Loucy (cell line): ENCODE measurements around the gene GSDME.

ENCODE experiments used
- H2AFZ ChIP-seq: fragments of 200-600 bp; sonication (generic); 2 replicates; pipeline ENCODE4 v1.6.0; 2016; ENCODE audit warnings: antibody characterized with exemption, mild to moderate bottlenecking, low read length, moderate library complexity
- H3F3A ChIP-seq: fragments of 200-600 bp; 2 replicates; pipeline ENCODE4 v1.6.0; 2016; ENCODE audit warnings: antibody characterized with exemption, low read depth, mild to moderate bottlenecking
- H3K27me3 ChIP-seq: fragments of 200-600 bp; sonication (generic); 2 replicates; pipeline ENCODE4 v1.6.1; 2014; ENCODE audit warnings: low read length, mild to moderate bottlenecking; ENCODE audit not compliant: insufficient read depth, poor library complexity, severe bottlenecking
- H3K36me3 ChIP-seq: fragments of 200-600 bp; sonication (generic); 2 replicates; pipeline ENCODE4 v1.6.1; 2016; ENCODE audit warnings: low read length; ENCODE audit not compliant: insufficient read depth
- H3K4me1 ChIP-seq: fragments of 200-600 bp; sonication (generic); 2 replicates; pipeline ENCODE4 v1.5.1; 2014; ENCODE audit warnings: low read length, mild to moderate bottlenecking; ENCODE audit not compliant: insufficient read depth, poor library complexity, severe bottlenecking
- H3K4me2 ChIP-seq: fragments of 200-600 bp; sonication (generic); 2 replicates; pipeline ENCODE4 v1.6.0; 2014; ENCODE audit warnings: antibody characterized with exemption, low read length, low read depth, mild to moderate bottlenecking; ENCODE audit not compliant: poor library complexity, severe bottlenecking
- H3K4me3 ChIP-seq: fragments of 200-600 bp; sonication (generic); 2 replicates; pipeline ENCODE4 v1.5.1; 2014; ENCODE audit warnings: low read length, mild to moderate bottlenecking, mixed read lengths; ENCODE audit not compliant: poor library complexity, severe bottlenecking
- H3K79me2 ChIP-seq: fragments of 200-600 bp; sonication (generic); 2 replicates; pipeline ENCODE4 v1.6.1; 2014; ENCODE audit warnings: low read length; ENCODE audit not compliant: insufficient read depth
- H3K9ac ChIP-seq: fragments of 200-600 bp; sonication (generic); 2 replicates; pipeline ENCODE4 v1.6.0; 2014; ENCODE audit warnings: mild to moderate bottlenecking, low read depth, low read length, moderate library complexity; ENCODE audit not compliant: poor library complexity, severe bottlenecking
- H3K9me2 ChIP-seq: fragments of 200-600 bp; sonication (generic); replicated peaks from 2 replicates; pipeline ENCODE4 v1.6.1; 2016; ENCODE audit warnings: low read depth, low read length, mixed read lengths
- H3K9me3 ChIP-seq: fragments of 200-600 bp; sonication (generic); 2 replicates; pipeline ENCODE4 v1.6.1; 2014; ENCODE audit warnings: mild to moderate bottlenecking, antibody characterized with exemption, low read length, low read depth; ENCODE audit not compliant: insufficient read depth
- H4K20me1 ChIP-seq: fragments of 200-600 bp; sonication (generic); 2 replicates; pipeline ENCODE4 v1.6.0; 2014; ENCODE audit warnings: antibody characterized with exemption, low read length, mild to moderate bottlenecking; ENCODE audit not compliant: insufficient read depth, poor library complexity, severe bottlenecking
- EZH2phosphoT487 ChIP-seq: fragments of 200-600 bp; IDR thresholded peaks from 2 replicates; pipeline ENCODE4 v1.6.1; 2018; ENCODE audit warnings: antibody characterized with exemption, mild to moderate bottlenecking, moderate library complexity, borderline replicate concordance
- TF ChIP-seq, protein P1 (sequence below): fragments of 200-600 bp; sonication (generic); conservative IDR thresholded peaks from 2 replicates; pipeline ENCODE4 v1.5.1; 2014; ENCODE audit warnings: mild to moderate bottlenecking, antibody characterized with exemption, low read length

Gene GSDME

DNA sequence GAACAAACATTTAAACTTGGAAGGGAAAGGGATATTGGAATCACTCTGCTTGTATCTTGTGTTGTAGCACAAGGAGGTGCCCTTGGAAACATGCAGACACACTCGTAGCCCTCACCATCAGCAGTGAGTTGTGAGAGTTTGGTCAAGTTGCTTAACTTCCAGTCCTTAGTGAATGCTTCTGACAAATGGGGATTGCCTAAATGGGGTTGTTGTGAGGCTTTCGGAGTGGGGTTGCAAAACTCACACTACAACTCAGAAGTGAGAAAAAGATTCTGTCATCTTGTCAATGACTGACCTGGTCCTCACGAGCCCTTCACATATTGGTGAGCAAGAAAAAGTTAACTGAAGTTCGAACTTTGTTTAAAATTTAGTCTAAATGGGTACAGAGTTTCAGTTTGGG, 29.0 kb upstream of the GSDME start:
- H3K9ac ChIP-seq = no peak overlapping the region
- H3K9me3 ChIP-seq = peaks cover 13% of the 10 kb centered on the region
- H3K36me3 ChIP-seq = no peaks in the 10 kb centered on the region
- TF ChIP-seq EZH2phosphoT487 = no peak
- TF ChIP-seq, protein P1, sequence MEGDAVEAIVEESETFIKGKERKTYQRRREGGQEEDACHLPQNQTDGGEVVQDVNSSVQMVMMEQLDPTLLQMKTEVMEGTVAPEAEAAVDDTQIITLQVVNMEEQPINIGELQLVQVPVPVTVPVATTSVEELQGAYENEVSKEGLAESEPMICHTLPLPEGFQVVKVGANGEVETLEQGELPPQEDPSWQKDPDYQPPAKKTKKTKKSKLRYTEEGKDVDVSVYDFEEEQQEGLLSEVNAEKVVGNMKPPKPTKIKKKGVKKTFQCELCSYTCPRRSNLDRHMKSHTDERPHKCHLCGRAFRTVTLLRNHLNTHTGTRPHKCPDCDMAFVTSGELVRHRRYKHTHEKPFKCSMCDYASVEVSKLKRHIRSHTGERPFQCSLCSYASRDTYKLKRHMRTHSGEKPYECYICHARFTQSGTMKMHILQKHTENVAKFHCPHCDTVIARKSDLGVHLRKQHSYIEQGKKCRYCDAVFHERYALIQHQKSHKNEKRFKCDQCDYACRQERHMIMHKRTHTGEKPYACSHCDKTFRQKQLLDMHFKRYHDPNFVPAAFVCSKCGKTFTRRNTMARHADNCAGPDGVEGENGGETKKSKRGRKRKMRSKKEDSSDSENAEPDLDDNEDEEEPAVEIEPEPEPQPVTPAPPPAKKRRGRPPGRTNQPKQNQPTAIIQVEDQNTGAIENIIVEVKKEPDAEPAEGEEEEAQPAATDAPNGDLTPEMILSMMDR = no peak
- H4K20me1 ChIP-seq = no peaks in the 10 kb centered on the region
- H3K4me2 ChIP-seq = no peak overlapping the region
- no peak overlapping the region for H2AFZ ChIP-seq
- no peak overlapping the region for H3K4me3 ChIP-seq
- H3K27me3 ChIP-seq = no peaks in the 10 kb centered on the region
- H3F3A ChIP-seq = no peaks in the 10 kb centered on the region
- no peaks in the 10 kb centered on the region for H3K79me2 ChIP-seq
- H3K4me1 ChIP-seq = no peaks in the 10 kb centered on the region
- no peaks in the 10 kb centered on the region for H3K9me2 ChIP-seq

- no peak overlapping the region for H3K4me3 ChIP-seq
- peaks cover 13% of the 10 kb centered on the region for H3K9me3 ChIP-seq
- no peak overlapping the region for H2AFZ ChIP-seq
These were observed 27.0 kb upstream of the GSDME start for GRCh38 chr7:24784277-24784676.

DNA sequence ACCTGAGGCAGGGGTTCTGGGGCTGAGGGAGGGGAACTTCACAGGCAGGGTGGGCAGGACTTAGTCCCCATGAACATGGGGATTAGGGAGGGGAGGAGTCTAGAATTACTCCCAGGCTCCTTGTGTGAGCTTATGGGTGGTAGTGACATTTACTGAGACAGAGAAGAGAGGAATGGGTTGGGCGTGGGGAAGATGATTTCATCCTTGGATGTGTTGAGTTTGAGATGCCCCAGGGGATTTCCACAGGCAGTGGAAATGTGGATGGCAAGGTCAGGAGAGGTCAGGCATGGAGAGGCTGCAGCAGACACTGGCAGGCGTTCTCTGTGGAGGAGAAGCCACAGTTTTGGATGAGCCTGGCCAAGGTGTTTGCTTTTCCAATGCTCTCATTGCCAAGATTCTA, 26.4 kb upstream of the GSDME start:
- H3K36me3 ChIP-seq = no peaks in the 10 kb centered on the region
- H3K4me3 ChIP-seq = no peak overlapping the region
- no peak overlapping the region for H3K9ac ChIP-seq
- H3K4me1 ChIP-seq = no peaks in the 10 kb centered on the region
- TF ChIP-seq EZH2phosphoT487 = no peak
- TF ChIP-seq, protein P1 = no peak
- no peaks in the 10 kb centered on the region for H3K9me2 ChIP-seq
- no peak overlapping the region for H3K4me2 ChIP-seq
- H3K27me3 ChIP-seq = no peaks in the 10 kb centered on the region
- no peaks in the 10 kb centered on the region for H4K20me1 ChIP-seq
- H3K9me3 ChIP-seq = peaks cover 10% of the 10 kb centered on the region
- no peaks in the 10 kb centered on the region for H3K79me2 ChIP-seq
- H3F3A ChIP-seq = no peaks in the 10 kb centered on the region
- H2AFZ ChIP-seq = no peak overlapping the region

More at GRCh38 chr7:24784277-24784676, 27.0 kb upstream of the GSDME start:
- H3K36me3 ChIP-seq = no peaks in the 10 kb centered on the region
- no peak for TF ChIP-seq EZH2phosphoT487
- TF ChIP-seq, protein P1 = no peak
- H3K79me2 ChIP-seq = no peaks in the 10 kb centered on the region
- H4K20me1 ChIP-seq = no peaks in the 10 kb centered on the region
- H3K9ac ChIP-seq = no peak overlapping the region
- H3F3A ChIP-seq = no peaks in the 10 kb centered on the region
- H3K9me2 ChIP-seq = no peaks in the 10 kb centered on the region
- H3K4me2 ChIP-seq = no peak overlapping the region
- no peaks in the 10 kb centered on the region for H3K27me3 ChIP-seq
- H3K4me1 ChIP-seq = no peaks in the 10 kb centered on the region
